ENCODE results near the gene UBASH3A.

Gene UBASH3A

GRCh38 chr21:42411891-42412635, 8.4 kb downstream of the UBASH3A start:
- no peak for DNase-seq

DNA sequence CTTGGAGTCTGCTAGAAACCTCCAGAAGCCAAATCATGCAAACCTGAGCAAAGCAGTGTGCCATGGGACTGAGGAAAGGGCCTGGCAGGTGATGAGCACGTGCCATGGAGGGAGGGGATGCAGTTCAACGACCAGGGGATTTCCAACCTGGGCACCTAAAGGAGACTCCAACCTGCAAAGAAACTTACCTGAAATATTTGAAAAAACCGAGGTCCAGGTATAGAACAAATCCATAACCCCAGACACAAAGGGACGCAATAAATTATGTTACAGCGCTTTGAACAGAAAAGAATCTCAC, 8.9 kb downstream of the UBASH3A start:
- DNase-seq, result no peak

DNA sequence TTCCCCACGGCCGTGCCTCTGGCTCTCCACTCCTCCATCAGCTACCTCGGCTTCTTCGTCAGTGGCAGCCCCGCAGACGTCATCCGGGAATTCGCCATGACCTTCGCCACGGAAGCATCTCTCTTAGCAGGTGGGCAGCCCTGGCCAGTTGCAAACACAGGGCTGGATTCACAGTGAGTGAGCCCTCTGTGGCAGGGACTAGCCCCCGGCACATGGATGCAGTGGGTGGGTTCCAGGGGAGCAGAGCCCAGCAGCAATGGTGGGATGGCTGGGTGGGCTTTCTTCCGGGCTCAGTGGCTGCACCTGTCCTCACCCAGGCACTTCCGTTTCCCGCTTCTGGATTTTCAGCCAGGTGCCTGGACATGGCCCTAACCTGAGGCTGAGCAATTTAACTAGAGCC, 9.4 kb downstream of the UBASH3A start:
- DNase-seq, result no peak

GRCh38 chr21:42413500-42413899, 9.8 kb downstream of the UBASH3A start:
- DNase-seq, result no peak

- DNase-seq, result no peak
These were observed 10.4 kb downstream of the UBASH3A start for GRCh38 chr21:42414066-42414465.

- DNase-seq, result no peak
These were observed 10.8 kb downstream of the UBASH3A start for GRCh38 chr21:42414553-42414927.

GRCh38 chr21:42414928-42415769, 11.4 kb downstream of the UBASH3A start:
- no peak for DNase-seq

GRCh38 chr21:42417533-42417932, 13.8 kb downstream of the UBASH3A start:
- DNase-seq, result no peak

DNA sequence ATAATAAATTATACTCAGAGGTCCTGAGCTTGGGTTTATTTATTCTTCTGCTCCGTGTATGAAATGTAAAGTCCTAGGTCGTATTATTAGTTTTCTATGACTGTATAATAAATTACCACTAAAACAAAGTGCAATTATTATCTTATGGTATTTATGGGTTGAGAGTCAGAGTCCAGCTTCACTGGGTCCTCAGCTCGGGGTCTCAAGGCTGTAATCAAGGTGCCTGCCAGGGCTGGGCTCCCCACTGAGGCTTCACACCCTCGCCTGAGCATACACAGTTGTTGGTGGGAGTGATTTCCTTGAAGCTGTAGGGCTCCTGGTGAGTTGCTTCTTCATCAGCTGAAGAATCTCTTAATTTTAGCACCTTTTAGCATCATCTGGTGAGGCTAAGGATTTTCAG, 15.2 kb downstream of the UBASH3A start:
- no peak for DNase-seq

- no peak for DNase-seq
These were observed 16.1 kb downstream of the UBASH3A start for GRCh38 chr21:42419845-42420244.

GRCh38 chr21:42421018-42421793, 17.5 kb downstream of the UBASH3A start:
- DNase-seq, result no peak

DNA sequence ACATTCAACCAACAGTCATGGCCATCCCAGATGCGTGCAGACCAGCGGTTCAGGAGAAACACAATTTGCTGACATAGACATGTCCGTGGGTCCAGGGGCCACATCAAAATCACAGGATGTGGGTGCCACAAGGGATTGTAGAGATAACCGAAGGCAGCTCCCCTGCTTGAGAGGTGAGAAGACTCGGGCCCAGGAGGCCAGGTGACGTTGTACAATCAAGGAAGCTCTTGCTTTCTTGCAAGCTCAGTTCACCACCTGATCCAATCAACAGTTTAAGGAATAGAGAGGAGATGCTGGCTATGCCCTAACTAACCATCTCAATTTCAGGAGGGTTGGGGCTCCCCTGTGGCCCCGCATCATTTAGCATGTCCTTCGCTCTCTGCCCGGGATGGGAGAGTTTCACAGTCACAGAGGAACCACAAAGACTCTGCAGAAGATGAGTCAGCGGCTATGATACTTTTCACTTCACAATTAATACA, 19.5 kb downstream of the UBASH3A start:
- no peak for DNase-seq

DNA sequence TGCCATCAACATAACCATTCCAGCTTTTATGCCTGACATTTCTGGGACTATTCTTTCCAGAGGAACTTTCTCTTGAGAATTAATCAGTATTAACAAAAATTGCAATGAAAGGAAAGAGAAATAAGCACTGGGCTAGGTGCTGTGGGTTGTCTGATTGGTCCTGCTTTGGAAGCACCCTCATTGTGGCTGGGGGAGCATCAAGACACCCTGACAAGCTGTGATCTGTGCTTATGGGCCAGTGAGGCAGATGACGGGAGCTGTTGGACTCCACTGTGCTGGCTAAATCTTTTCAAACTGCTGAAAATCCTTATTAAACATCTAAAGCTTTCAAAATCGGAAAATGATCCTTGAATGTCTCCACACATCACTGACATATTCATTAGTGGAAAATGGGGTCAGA, 20.0 kb downstream of the UBASH3A start:
- no peak for DNase-seq

GRCh38 chr21:42424914-42425541, 21.3 kb downstream of the UBASH3A start:
- DNase-seq, result no peak

- DNase-seq, result no peak
These were observed 21.9 kb downstream of the UBASH3A start for GRCh38 chr21:42425591-42425990.

DNA sequence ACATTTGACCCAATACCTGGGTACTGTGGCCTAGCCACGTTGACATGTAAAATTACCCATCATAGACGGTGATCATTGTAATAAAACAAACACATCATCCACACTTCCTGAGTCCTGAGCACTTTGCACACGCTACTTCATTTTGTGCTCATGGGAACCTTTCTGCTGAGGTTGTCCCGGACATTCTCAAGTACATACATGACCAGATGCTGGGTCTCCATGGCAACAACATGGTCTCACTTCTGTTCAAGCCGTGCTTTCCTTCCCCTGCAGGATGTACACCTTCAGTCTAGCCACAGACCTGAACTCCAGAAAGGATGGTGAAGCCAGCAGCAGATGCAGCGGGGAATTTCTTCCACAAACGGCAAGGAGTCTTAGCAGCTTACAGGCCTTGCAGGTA, 22.7 kb downstream of the UBASH3A start:
- no peak for DNase-seq

GRCh38 chr21:42426876-42427480, 23.3 kb downstream of the UBASH3A start:
- no peak for DNase-seq

DNA sequence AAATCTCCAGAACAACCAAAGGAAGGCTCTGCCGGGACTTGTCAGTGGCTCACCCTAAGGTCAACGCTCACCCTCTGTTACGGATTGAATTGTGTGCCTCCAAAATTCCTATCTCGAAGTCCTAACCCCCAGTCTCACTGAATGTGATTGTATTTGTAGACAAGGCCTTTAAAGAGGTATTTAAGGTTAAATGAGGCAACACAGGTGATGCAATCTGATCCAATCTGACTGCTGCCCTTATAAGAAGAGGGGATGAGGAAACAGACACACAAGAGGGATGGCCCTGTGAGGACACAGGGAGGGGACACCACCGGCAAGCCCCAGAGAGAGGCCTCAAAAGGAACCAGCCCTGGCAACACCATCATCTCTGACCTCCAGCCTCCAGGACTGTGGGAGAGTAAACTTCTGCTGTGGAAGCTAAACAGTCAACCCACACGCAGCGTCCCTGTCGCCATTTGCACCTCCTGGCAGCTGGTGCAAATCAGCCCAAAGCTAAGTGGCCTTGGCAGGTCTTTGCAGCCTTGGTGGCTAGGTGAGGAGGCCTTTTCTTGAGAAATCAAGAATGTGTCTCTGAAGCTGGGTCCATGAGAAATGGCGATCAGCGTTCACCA, 24.2 kb downstream of the UBASH3A start:
- no peak for DNase-seq

DNA sequence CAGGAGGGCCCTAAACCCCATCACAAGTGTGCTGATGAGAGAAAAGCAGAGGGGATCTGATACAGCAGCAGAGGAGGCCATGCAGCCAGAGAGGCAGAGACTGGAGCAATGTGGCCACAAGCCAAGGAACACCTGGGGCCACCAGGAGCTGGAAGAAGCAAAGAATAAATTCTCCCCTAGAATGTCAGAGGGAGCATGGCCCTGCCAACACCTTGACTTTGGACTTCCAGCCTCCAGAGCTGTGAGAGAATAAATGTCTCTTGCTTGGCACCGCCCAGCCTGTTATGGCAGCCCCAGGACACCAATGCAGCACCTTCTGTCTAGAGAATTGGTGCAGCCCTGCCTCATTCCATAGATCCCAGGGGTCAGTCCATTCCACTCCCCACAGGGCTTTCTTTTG, 25.3 kb downstream of the UBASH3A start:
- DNase-seq, result no peak

DNA sequence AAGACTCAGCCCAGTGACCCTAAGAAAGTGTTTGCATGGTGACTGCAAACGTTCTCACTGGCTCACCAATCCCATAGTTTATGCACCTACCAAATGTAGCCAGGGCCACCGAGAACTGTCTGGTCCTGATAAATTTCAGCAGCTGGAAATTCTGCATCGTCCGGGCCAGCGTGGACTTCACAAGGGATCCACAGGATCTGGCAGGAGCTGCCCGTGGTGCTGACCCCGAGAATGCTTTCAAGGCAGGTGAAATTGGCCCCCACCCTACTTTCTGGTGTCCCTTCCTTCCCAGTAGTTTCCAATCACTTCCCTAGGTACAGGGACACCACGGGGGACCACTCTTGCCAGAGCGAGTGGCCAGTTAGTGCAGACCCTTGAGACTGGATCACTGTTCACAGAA, 26.2 kb downstream of the UBASH3A start:
- no peak for DNase-seq

GRCh38 chr21:42430521-42430920, 26.8 kb downstream of the UBASH3A start:
- DNase-seq, result no peak

- DNase-seq, result no peak
These were observed 27.5 kb downstream of the UBASH3A start for GRCh38 chr21:42431196-42431595.

All from NCI-H1105 (cell line).